ENCODE data around the gene TOPAZ1. TPM values are rescaled to one million over a fixed set of nuclear protein-coding genes. Genes with fewer than 3 reads are reported as not detected.

The TOPAZ1 gene
- total and polyA plus RNA-seq, 2 of the 13 experiments (the other 11 are each of a cell fraction or from before 2014, with no cell fraction given): not detected

GRCh38 chr3:44321335-44321734, 79.6 kb downstream of the TOPAZ1 start (continued):
- TF ChIP-seq MTF1 (CRISPR knock-in tag; IDR thresholded peaks at IDR 0.05) (no peak), BCLAF1 (IDR thresholded peaks at IDR 0.05) (no peak), ZNF891 (CRISPR knock-in tag; IDR thresholded peaks at IDR 0.05) (no peak), ZSCAN30 (CRISPR knock-in tag; IDR thresholded peaks at IDR 0.05) (no peak), ZNF121 (CRISPR knock-in tag; IDR thresholded peaks at IDR 0.05) (no peak), PHF20 (CRISPR knock-in tag; IDR thresholded peaks at IDR 0.05) (no peak), ZNF124 (CRISPR knock-in tag; IDR thresholded peaks at IDR 0.05) (no peak), DBP (CRISPR knock-in tag; IDR thresholded peaks at IDR 0.05; ENCODE audit: not compliant biosample characterization) (no peak), MAZ (IDR thresholded peaks at IDR 0.05; ENCODE audit: borderline replicate concordance, low read depth, low read length) (no peak), MAZ (CRISPR knock-in tag; IDR thresholded peaks at IDR 0.05; ENCODE audit: low read depth) (no peak), HMG20B (CRISPR knock-in tag; conservative IDR thresholded peaks at IDR 0.05) (0 out of 2 replicates have a peak, but pooled peaks have one; percentile 52), ARNT2 (CRISPR knock-in tag; IDR thresholded peaks at IDR 0.05; ENCODE audit: low read depth) (no peak), SNAPC4 (CRISPR knock-in tag; IDR thresholded peaks at IDR 0.05) (no peak), MZF1 (CRISPR knock-in tag; IDR thresholded peaks at IDR 0.05; ENCODE audit: borderline replicate concordance) (no peak), ZNF781 (CRISPR knock-in tag; IDR thresholded peaks at IDR 0.05; ENCODE audit: borderline replicate concordance, not compliant biosample characterization) (no peak)

Measured in HepG2 (cell line).